SK-N-SH treated with all-trans-retinoic acid at 6 μM for 48 hours (cell line): ENCODE results near the gene UBASH3B.
"Not testable (repeated sequence)": the region's sequence is repeated elsewhere in the genome, so short reads cannot be mapped to it uniquely, and the experiment has no call there.

Source experiments
- ATAC-seq: fragments of 200-7000 bp; cut with Tn5 transposase; 3 replicates; pipeline ENCODE4 v1.9.1; 2020; ENCODE audit warnings: mild to moderate bottlenecking, moderate library complexity
- ARNTL ChIP-seq: fragments of 450-650 bp; formaldehyde crosslinking; IDR thresholded peaks from 2 replicates; pipeline ENCODE4 v1.5.0; 2020; ENCODE audit warnings: low read depth, mild to moderate bottlenecking, moderate library complexity, borderline replicate concordance
- BACH2 ChIP-seq: fragments of 250-450 bp; sonication (Bioruptor Pico); IDR thresholded peaks from 2 replicates; pipeline ENCODE4 v1.9.0; 2021; ENCODE audit warnings: mild to moderate bottlenecking, borderline replicate concordance
- CSDC2 ChIP-seq: fragments of 250-450 bp; sonication (Bioruptor Pico); IDR thresholded peaks from 2 replicates; pipeline ENCODE4 v1.5.0; 2020; ENCODE audit warnings: mild to moderate bottlenecking, moderate library complexity
- ESRRG ChIP-seq: fragments of 250-450 bp; sonication (Bioruptor Pico); IDR thresholded peaks from 2 replicates; pipeline ENCODE4 v1.6.1; 2021; ENCODE audit warnings: mild to moderate bottlenecking
- GLIS3 ChIP-seq: fragments of 250-450 bp; sonication (Bioruptor Pico); IDR thresholded peaks from 2 replicates; pipeline ENCODE4 v1.5.0; 2020; ENCODE audit warnings: mild to moderate bottlenecking, moderate library complexity
- PATZ1 ChIP-seq: fragments of 250-450 bp; sonication (Bioruptor Pico); IDR thresholded peaks from 2 replicates; pipeline ENCODE4 v1.8.0; 2020; ENCODE audit warnings: mild to moderate bottlenecking, moderate library complexity, borderline replicate concordance
- POU6F1 ChIP-seq: fragments of 250-450 bp; sonication (Bioruptor Pico); IDR thresholded peaks from 2 replicates; pipeline ENCODE4 v1.8.0; 2021; ENCODE audit warnings: low read depth, mild to moderate bottlenecking, moderate library complexity, borderline replicate concordance
- PPARA ChIP-seq: fragments of 250-450 bp; sonication (Bioruptor Pico); IDR thresholded peaks from 2 replicates; pipeline ENCODE4 v1.5.0; 2020; ENCODE audit warnings: mild to moderate bottlenecking, borderline replicate concordance
- RARB ChIP-seq: fragments of 250-450 bp; sonication (Bioruptor Pico); IDR thresholded peaks from 2 replicates; pipeline ENCODE4 v1.8.0; 2021; ENCODE audit warnings: mild to moderate bottlenecking, moderate library complexity
- TCF4 ChIP-seq: fragments of 250-450 bp; sonication (Bioruptor Pico); IDR thresholded peaks from 2 replicates; pipeline ENCODE4 v1.8.0; 2021; ENCODE audit warnings: mild to moderate bottlenecking, moderate library complexity, borderline replicate concordance
- TSHZ2 ChIP-seq: fragments of 250-450 bp; sonication (Bioruptor Pico); IDR thresholded peaks from 2 replicates; pipeline ENCODE4 v1.5.0; 2020; ENCODE audit warnings: mild to moderate bottlenecking, moderate library complexity
- ZFP3 ChIP-seq: fragments of 250-450 bp; sonication (Bioruptor Pico); IDR thresholded peaks from 2 replicates; pipeline ENCODE4 v1.5.0; 2020; ENCODE audit warnings: mild to moderate bottlenecking, moderate library complexity
- ZNF565 ChIP-seq: fragments of 450-650 bp; formaldehyde crosslinking; conservative IDR thresholded peaks from 2 replicates; pipeline ENCODE4 v1.5.0; 2020; ENCODE audit warnings: low read depth, mild to moderate bottlenecking, moderate library complexity
- ZNF70 ChIP-seq: fragments of 450-650 bp; formaldehyde crosslinking; IDR thresholded peaks from 2 replicates; pipeline ENCODE4 v1.5.0; 2020; ENCODE audit warnings: mild to moderate bottlenecking, moderate library complexity
- ZNF8 ChIP-seq: fragments of 450-650 bp; formaldehyde crosslinking; IDR thresholded peaks from 2 replicates; pipeline ENCODE4 v1.5.0; 2020; ENCODE audit warnings: mild to moderate bottlenecking, moderate library complexity

The UBASH3B gene

GRCh38 chr11:122617926-122618325 lies 37.6 kb upstream of the UBASH3B start:
- no peak for TF ChIP-seq TSHZ2 (CRISPR knock-in tag)
- TF ChIP-seq POU6F1 (CRISPR knock-in tag), result no peak
- TF ChIP-seq CSDC2, result no peak
- TF ChIP-seq RARB (CRISPR knock-in tag), result no peak
- no peak for TF ChIP-seq ZNF8 (CRISPR knock-in tag)
- TF ChIP-seq ZNF565 (CRISPR knock-in tag), result no peak
- TF ChIP-seq ESRRG, result no peak
- TF ChIP-seq ZFP3, result no peak
- TF ChIP-seq ARNTL, result no peak
- TF ChIP-seq PPARA (CRISPR knock-in tag), result no peak
- ATAC-seq, result no peak; the same call in 2 of the 3 replicates

GRCh38 chr11:122618927-122619326 lies 36.6 kb upstream of the UBASH3B start:
- no peak for ATAC-seq
- TF ChIP-seq ZNF8 (CRISPR knock-in tag), result no peak
- no peak for TF ChIP-seq ZNF70 (CRISPR knock-in tag)
- TF ChIP-seq PPARA (CRISPR knock-in tag), result no peak
- TF ChIP-seq BACH2 (CRISPR knock-in tag), result no peak

- ATAC-seq, result no peak
- no peak for TF ChIP-seq POU6F1 (CRISPR knock-in tag)
- peak; percentile 96 for TF ChIP-seq ZNF8 (CRISPR knock-in tag)
These were observed 35.8 kb upstream of the UBASH3B start for GRCh38 chr11:122619757-122620156.

GRCh38 chr11:122625501-122625900 lies 30.0 kb upstream of the UBASH3B start:
- not testable (repeated sequence) for ATAC-seq

- no peak for ATAC-seq
- TF ChIP-seq ZNF70 (CRISPR knock-in tag) (no peak), ZNF565 (CRISPR knock-in tag) (no peak), TCF4 (CRISPR knock-in tag) (no peak)
These were observed 29.4 kb upstream of the UBASH3B start for GRCh38 chr11:122625976-122626665.

GRCh38 chr11:122627745-122628144 lies 27.8 kb upstream of the UBASH3B start:
- TF ChIP-seq GLIS3 (CRISPR knock-in tag) (no peak), ZNF8 (CRISPR knock-in tag) (no peak), RARB (CRISPR knock-in tag) (no peak), PATZ1 (CRISPR knock-in tag) (no peak)

More at GRCh38 chr11:122627745-122628144, 27.8 kb upstream of the UBASH3B start:
- no peak for ATAC-seq
